ENCODE results near the gene RAB24. TPM values are rescaled to one million over a fixed set of nuclear protein-coding genes. Genes with fewer than 3 reads are reported as not detected.
"Not testable (repeated sequence)": the region's sequence is repeated elsewhere in the genome, so short reads cannot be mapped to it uniquely, and the experiment has no call there.

RAB24 gene
- total RNA-seq, 1 experiment from 2014 or later = 14.9 TPM

DNA sequence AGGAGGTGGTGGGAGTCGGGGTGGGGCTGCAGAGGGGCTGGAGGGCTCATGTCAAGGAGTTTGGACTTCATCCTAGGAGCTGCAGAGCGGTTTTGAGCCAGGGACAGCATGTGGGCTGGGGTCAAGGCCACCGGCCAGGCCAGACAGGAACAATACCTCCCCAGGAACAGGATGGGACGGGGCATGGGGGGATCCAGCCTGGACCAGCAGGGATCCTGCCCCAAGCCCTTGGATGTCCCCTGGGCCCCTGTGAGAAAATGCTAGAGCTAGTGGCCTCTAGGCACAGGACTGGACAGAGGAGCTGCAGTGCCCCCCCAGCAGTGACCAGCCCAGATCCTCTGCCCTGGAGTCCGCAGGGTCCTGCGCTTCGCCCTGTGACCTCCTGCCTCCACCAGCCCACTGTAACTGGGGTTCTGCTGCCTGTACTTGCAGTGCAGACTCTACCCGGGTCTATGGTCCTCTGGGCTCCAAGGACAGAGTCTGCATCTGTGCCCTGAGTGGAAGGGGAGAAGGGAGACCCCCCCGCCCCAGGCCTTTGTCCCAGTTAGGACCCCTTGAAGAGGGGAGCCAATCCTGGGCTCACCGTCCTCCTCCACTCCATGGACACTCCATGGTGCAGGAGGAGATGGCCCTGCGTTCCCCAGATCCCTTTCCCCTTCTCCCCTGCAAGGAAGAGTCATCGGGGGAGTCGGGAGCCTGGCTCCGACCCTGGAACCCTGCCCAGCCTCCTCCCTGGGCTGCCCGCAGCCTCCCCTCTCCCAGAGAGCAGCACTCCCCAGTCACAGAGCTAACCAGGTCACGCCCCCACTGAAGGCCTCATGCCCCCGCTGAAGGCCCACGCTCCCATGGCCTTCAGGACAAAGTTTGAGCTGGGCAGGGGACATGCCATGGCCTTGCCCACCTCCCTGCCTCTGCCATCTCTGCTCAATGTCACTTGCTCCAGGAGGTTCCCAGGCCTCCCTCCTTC, 11.1 kb upstream of the RAB24 start:
- no peak for DNase-seq (ENCODE audit: low read depth, low spot score)

DNA sequence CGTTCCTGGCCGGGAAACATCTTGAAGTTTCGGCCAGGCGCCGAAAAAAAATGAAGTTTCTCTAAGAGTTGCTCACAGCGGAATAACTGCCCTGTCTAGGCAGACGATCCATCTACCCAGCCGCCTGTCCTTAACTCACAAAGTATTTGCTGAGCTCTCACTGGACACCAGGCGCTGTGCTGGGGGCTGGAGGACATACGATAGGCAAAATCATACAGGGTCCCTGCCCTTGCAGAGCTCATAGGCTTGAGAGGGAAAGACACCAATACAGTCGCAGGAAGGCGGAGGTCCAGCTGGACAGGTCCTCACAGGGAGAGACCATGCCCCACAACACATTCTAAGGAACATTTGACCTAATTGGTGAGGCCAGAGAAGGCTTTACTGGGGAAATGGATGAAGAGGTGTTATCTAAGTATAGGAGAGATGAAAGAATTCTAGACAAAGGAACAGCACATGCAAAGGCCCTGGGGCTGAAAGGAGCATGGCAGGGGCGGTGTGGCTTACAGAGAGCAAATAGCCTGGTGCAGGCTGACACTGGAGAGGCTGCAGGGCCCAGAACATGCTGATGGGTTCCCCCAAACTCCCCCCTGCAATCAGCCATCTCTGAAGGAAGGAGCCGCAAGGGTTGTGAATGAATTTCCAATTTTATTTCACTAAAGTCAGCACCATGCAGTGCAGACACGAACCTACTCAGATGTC, 10.2 kb upstream of the RAB24 start:
- in situ Hi-C loops (cut with HindIII; ENCODE audit: low pct_unique_long_range_greater_than_20kb, low sequenced_read_pairs) = no loop called here
- no peak for DNase-seq (ENCODE audit: low read depth, low spot score)

More for the DNA sequence above, 11.1 kb upstream of the RAB24 start:
- in situ Hi-C loops (cut with HindIII; ENCODE audit: low pct_unique_long_range_greater_than_20kb, low sequenced_read_pairs) = no loop called here

DNA sequence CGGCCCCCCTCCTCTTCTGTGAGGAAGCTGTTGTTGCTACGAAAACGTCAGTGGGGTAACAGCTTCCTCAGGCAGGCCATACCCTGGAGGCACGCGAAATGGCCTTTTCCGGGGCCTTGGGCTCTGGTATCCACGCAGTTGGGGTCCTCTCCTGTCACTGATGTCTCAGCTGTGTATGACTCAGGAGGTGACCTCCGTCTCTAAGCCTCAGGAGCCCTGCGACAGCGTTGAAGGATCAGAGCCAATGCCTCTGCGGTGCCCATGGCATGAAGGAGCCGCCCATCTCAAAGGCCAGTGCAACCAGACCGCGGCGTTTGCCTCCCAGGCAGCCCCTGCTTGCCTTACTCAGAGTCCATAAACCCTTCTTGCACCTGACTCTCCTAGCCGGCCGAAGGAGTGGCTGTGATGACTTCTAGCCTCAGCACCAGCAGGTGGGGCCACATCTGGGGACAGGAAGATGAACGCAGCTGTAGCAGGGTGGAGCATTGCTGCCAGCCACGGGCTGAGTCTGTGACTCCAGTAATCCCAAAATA, 9.2 kb upstream of the RAB24 start:
- no peak for DNase-seq (ENCODE audit: low read depth, low spot score)
- in situ Hi-C loops (cut with HindIII; ENCODE audit: low pct_unique_long_range_greater_than_20kb, low sequenced_read_pairs) = no loop called here

DNA sequence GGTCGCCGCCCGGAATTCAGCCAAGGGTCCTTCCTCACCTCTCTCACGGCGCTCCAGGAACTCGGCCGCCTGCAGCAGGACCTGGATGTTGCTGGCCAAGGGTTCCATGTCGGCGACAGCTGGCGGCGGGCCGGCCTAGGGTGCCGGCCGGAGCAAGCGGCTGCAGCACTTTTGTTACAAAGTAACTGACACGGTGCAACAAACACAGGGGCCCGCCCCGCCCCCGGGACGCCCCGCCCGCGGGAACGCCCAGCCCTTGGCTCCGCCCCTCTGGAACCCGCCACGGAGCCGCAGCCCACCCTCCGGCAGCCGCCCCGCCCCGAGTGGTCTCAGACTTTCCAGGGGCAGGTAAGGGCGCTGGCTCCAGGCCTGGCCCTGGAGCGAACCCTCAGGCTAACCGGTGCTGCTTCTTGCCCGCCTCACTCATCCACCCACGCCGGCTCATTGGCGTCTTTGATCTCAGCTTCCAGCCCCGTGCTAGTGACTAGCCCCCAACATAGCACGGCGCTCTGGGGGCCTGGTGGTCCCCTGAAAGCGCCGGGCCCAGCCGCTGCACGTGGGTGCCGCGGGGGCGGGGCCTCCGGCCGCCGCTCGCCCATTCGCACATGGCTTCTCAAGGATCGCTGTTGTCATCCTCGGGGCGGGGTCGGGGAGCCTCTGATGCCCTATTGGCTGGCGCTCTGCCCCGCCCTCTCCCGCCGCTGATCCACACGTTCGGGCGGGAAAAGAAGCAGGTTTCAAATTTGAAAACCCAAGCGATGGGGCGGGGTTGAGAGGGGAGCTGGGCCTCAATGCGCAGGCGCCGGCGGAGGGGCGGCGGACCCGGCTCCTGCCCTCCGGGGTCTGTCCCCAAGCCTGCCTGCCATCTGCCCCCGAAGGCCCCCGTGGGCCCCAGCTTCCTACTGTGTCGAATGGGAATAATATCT, 8.5 kb upstream of the RAB24 start, which contains the start of gene MXD3:
TSS of gene MXD3 (minus strand) at position 176 of the 926 bp plus-strand sequence. CDS start at position 108, 68 bp downstream.
- in situ Hi-C loops (cut with HindIII; ENCODE audit: low pct_unique_long_range_greater_than_20kb, low sequenced_read_pairs) = no loop called here

DNA sequence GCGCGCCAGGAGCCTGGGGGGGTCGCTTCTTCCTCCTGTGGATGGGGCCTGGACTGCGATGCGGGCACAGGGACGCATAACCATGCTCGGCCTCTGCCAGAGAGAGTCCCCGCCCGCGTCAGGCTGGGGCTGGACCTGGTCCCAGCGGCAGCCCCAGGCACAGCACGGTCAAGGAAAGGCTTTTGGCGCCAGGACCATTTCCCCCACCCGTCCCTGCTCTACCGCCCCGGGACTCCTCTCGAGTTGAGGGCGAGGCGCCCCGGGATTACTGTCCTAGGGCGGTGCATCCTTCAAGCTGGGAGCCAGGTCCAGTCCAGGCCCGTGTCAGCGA, 7.8 kb upstream of the RAB24 start:
- in situ Hi-C loops (cut with HindIII; ENCODE audit: low pct_unique_long_range_greater_than_20kb, low sequenced_read_pairs) = no loop called here
- DNase-seq (ENCODE audit: low read depth, low spot score) = no peak

More for the DNA sequence above, 8.5 kb upstream of the RAB24 start, which contains the start of gene MXD3:
- DNase-seq (ENCODE audit: low read depth, low spot score) = peak; percentile 95

DNA sequence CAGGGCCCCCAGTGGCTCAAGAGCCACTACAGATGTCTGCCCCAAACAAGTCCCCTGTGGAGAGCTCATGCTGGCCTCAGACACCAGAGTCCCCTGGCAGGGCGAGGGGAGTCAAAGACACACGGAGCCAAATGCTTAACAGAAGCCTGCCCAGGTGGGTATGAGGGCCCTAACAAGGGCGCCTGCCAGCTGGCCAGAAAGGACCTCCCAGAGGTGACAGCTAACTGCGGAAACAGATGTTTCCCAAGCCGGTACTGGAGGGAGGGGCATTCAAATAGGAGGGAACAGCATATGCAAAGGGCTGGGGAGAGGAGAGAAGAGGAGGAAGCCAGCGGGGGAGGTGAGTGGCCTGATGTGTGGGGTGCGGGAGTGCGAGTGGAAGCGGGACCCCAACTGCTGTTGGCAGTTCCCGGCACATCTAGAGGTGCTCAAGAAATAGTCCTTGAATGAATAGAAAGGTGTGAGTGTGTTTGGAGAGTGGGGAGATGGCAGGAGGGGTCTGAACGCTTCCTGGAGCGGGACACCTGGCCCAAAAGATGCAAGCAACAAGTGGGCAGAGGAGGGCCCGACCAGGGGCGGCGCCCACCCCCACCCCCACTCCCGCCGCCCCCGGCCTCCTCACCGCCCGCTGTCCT, 7.4 kb upstream of the RAB24 start:
- in situ Hi-C loops (cut with HindIII; ENCODE audit: low pct_unique_long_range_greater_than_20kb, low sequenced_read_pairs) = no loop called here
- no peak for DNase-seq (ENCODE audit: low read depth, low spot score)

DNA sequence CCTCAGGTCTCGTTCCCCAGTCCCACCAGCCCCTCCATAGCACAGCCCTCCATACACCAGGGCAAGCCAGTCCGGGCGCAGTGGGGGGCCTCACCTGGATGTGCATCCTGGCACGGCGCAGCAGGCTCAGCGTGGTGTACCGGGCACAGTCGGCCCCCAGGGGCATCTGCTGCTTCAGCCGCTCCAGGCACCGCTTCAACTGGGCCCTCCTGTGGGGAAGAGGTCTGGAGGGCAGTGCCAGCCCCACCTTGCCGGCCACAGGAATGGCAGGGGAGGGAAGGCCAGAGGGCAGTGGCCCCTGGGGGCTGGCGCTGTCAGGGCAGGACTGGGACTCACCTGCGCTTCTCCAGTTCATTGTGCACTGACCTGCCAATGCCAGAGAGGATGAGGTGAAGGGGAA, 6.8 kb upstream of the RAB24 start:
- DNase-seq (ENCODE audit: low read depth, low spot score) = no peak
- in situ Hi-C loops (cut with HindIII; ENCODE audit: low pct_unique_long_range_greater_than_20kb, low sequenced_read_pairs) = no loop called here

DNA sequence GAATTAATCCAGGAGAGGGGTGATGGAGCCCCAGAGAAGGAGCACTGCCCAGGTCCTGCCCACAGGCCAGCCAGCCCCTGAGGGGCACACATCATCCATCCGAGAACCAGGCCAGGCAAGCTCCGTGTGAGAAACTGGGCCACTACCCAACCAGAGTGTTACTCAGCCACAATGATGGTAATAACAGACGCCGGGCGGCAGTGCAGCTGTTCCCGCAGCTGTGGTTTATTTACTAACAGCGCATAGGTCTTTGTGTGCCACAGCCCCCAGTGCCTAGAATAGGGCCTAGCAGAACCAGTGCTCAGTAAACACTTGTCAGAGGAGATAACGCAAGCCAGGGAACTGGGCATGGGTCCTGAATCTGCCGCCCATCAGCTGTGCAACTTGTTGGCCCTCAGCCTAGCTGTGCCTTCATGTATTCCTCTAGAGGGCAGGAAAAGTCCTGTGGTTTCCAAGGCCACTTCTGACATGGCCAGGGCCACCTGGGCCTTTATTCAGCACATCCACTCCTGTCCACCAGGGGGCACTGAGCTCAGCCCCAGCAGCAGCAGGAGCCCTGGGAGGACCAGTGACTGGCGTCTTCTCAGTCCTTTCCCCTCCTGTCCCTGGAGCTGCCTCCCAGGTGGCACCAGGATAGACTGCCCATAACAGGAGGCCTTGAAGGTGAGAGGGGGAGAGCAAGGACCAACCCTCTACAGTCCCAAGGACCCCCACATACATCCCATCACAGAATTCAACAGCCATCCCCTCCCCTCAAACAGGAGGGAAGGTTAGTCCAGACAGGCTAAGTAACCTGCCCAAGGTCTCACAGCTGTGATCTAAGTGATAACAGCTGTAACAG, 6.1 kb upstream of the RAB24 start:
- DNase-seq (ENCODE audit: low read depth, low spot score) = peak; percentile 73
- in situ Hi-C loops (cut with HindIII; ENCODE audit: low pct_unique_long_range_greater_than_20kb, low sequenced_read_pairs) = no loop called here

DNA sequence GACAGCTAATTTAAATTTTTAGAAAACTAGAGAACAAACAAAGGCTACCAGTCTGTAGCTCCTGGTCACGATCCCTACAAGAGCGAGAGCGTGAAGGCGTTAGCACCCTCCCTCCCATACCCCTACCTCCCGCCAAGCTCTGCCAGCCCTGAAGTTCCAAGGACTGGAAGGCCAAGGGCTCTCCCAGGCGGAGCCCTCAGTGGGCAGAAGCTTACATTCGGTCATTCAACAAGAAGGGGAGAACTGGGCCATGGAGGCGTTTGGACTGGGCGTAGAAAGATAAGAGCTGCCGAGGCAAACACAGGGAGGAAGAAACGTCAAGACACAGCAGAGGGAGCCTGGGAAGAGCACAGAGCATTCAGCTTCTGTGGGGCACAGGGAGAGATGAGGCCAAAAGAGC, 5.2 kb upstream of the RAB24 start:
- no peak for DNase-seq (ENCODE audit: low read depth, low spot score)
- in situ Hi-C loops (cut with HindIII; ENCODE audit: low pct_unique_long_range_greater_than_20kb, low sequenced_read_pairs) = no loop called here

DNA sequence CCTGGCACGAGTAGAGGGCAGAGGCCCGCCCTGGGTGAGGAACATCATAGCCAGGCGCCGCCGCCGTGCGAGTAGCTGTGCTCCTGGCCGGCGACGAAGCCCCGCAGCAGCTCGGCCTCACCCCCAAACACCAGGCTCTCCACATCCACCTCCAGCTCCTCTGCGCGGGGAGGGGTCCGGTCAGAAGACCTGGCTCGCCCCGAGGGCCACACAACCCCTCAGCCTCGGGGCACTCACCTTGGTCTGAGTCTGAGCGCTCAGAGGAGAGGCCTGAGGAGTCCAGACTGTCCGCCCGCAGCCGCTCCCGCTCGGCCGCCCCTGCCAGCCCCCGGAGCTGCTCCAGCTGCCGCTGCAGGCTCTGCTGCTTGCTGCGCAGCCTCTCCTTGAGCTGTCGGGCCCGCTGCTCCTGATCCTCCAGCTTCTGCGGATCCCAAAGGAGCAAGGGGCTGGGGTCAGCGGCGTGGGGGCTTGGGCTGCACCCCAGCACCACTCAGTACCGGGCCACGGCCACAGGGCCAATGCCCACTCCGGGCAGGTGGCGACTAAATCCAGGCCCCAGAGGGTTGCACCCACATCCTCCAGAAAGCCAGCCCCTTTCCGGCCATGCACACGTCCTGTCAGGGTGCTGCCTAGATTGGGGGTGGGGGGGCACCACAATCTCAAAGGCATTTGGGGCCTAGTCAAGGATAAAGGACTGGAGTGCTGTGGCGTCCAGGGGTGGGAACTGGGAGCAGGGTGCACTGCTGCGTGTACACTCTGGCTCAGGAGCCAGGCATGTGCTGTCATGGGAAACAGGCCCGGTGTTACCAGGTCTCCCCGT, 4.2 kb upstream of the RAB24 start:
- in situ Hi-C loops (cut with HindIII; ENCODE audit: low pct_unique_long_range_greater_than_20kb, low sequenced_read_pairs) = no loop called here
- no peak for DNase-seq (ENCODE audit: low read depth, low spot score)

DNA sequence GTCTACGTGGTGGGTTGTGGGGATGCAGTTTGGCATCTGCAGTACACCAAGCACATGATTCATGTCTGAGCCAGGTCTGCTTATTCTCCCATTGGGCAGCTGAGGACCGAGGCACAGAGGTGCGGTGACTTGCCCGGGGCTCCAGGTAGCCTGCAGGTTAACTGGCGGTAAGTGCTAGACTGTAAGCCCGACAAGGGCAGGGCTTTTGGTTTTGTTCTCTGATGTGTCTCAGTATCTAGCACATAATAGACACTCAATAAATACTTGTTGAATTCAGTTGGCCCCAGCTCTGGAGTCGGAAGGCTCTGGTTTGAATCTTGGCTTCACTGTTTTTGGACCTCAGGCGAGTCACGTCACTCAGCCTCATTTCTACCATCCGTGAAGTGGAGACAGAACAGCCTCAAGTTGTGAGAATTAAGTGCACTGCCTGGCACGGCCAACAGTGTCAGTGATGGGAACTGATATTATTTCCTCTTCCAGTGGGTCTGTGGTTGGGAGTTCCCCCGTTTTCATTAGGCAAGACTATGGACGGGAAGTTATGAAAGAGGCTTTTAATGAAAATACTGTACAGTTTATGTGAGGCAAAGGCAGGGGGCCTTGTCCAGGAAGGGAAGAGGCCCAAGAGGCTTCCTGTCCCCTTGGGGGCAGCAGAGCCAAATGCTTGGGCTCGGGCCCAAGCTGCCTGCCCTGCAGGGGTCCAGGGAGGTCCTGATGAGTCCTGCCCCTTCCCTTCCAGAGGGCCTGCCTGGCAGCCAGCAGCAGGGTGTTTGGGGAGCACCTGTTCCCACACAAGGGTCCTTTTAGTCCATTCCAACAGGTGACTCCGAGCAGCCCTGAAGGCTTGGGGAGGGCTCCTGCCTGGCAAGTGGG, 3.4 kb upstream of the RAB24 start:
- peak; percentile 22 for DNase-seq (ENCODE audit: low read depth, low spot score)
- in situ Hi-C loops (cut with HindIII; ENCODE audit: low pct_unique_long_range_greater_than_20kb, low sequenced_read_pairs) = no loop called here

DNA sequence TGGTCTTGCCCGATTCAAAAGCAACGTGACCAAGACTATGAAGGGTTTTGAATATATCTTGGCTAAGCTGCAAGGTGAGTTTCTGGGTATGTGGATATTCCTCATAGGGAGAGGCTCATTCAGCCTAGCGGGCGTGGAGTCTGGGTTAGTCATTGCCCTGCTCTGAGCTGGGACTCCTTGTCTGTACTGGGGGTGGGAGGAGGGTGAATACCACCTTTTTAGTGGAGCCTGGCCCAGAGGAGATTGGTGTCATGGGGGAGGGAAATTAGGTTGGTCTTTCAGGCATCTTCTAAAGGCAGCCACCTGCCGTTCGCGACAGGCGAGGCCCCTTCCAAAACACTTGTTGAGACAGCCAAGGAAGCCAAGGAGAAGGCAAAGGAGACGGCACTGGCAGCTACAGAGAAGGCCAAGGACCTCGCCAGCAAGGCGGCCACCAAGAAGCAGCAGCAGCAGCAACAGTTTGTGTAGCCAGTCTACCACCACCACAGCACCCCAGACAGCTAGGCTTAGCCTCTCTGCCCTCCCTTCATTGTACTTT, 2.7 kb upstream of the RAB24 start:
- in situ Hi-C loops (cut with HindIII; ENCODE audit: low pct_unique_long_range_greater_than_20kb, low sequenced_read_pairs); DNase-seq (ENCODE audit: low read depth, low spot score): not testable (repeated sequence)

DNA sequence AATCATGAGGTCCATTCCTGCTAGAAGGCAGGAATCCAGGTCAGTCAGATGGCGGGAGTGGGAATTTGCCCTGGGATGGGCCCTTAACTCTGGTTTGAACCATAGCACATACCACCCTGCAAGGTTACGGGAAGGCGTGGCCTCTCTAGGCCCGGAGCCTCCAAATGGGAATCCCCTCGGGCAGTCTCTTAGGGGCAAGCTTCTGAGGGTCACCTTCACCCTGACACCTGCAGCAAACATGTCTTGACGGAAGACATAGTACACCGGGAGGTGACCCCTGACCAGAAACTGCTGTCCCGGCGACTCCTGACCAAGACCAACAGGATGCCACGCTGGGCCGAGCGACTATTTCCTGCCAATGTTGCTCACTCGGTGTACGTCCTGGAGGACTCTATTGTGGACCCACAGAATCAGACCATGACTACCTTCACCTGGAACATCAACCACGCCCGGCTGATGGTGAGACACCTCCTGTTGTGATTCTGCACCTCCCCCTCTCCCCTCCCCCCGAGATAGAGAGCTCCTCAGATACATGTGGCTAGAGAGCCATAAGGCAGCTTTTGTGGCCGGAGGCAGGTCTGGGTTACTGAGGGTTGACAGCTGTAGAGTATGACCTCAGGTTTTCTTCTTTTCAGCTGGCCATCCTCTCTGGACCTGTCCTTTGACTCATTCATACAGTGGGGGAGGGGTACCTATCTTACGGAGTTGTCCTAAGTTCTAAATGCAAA, 1.0 kb upstream of the RAB24 start:
- in situ Hi-C loops (cut with HindIII; ENCODE audit: low pct_unique_long_range_greater_than_20kb, low sequenced_read_pairs) = no loop called here

DNA sequence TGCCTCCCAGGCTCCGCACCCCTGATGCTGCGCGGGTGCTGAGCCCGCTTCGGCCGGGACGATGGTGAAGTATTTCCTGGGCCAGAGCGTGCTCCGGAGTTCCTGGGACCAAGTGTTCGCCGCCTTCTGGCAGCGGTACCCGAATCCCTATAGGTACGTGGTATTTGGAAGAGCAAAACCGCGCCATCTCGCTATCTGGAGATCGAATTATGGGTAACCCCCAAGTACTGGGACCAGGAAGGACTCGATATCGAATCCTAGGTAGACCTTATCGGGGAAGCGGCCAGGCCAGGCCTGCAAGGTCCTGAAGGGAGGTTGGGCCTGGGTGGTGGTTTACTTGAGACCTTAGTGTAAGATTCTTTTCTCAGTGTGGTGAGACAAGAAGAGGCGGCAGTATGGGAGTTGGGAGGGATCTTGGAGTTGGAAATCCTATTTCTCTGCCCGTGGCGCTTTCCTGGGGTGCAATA, 439 bp upstream of the RAB24 start:
- in situ Hi-C loops (cut with HindIII; ENCODE audit: low pct_unique_long_range_greater_than_20kb, low sequenced_read_pairs) = no loop called here
- DNase-seq (ENCODE audit: low read depth, low spot score) = no peak

More for the DNA sequence above, 1.0 kb upstream of the RAB24 start:
- no peak for DNase-seq (ENCODE audit: low read depth, low spot score)

Measured in SK-MEL-5 (cell line).